H9 (cell line): ENCODE results near the gene ZDHHC9. TPM values are rescaled to one million over a fixed set of nuclear protein-coding genes. Genes with fewer than 3 reads are reported as not detected.

Source experiments
- DNase-seq: peaks from one replicate; pipeline ENCODE4 v3.0.0-alpha.2; 2017
- H2AFZ ChIP-seq: one replicate; pipeline ENCODE4 v1.6.1; 2013; ENCODE audit warnings: mild to moderate bottlenecking, low read length, control low read depth, moderate library complexity
- H2AK5ac ChIP-seq: 2 replicates; pipeline ENCODE4 v1.6.1; 2013; ENCODE audit warnings: low read length, control low read depth, mixed read lengths; ENCODE audit not compliant: insufficient read length
- H2BK120ac ChIP-seq: one replicate; pipeline ENCODE4 v1.6.1; 2013; ENCODE audit warnings: low read depth, mild to moderate bottlenecking, low read length, control low read depth, inconsistent platforms; ENCODE audit not compliant: poor library complexity, severe bottlenecking
- H2BK12ac ChIP-seq: 2 replicates; pipeline ENCODE4 v1.6.1; 2013; ENCODE audit warnings: low read length, control low read depth, mixed read lengths, low read depth; ENCODE audit not compliant: insufficient read length
- H2BK15ac ChIP-seq: 2 replicates; pipeline ENCODE4 v1.6.1; 2013; ENCODE audit warnings: low read depth, low read length, control low read depth
- H2BK20ac ChIP-seq: one replicate; pipeline ENCODE4 v1.6.1; 2013; ENCODE audit warnings: low read depth, mild to moderate bottlenecking, low read length, control low read depth, inconsistent platforms; ENCODE audit not compliant: poor library complexity, severe bottlenecking
- H2BK5ac ChIP-seq: 2 replicates; pipeline ENCODE4 v1.6.1; 2013; ENCODE audit warnings: low read length, control low read depth, mixed read lengths; ENCODE audit not compliant: insufficient read length
- H3K14ac ChIP-seq: 2 replicates; pipeline ENCODE4 v1.6.1; 2013; ENCODE audit warnings: low read length, control low read depth; ENCODE audit not compliant: insufficient read depth
- H3K18ac ChIP-seq: 2 replicates; pipeline ENCODE4 v1.6.1; 2013; ENCODE audit warnings: low read depth, mild to moderate bottlenecking, mixed read lengths, low read length, control low read depth; ENCODE audit not compliant: insufficient read length
- H3K23ac ChIP-seq: 2 replicates; pipeline ENCODE4 v1.6.1; 2013; ENCODE audit warnings: low read length, control low read depth, mixed read lengths, low read depth; ENCODE audit not compliant: insufficient read length
- H3K23me2 ChIP-seq: 2 replicates; pipeline ENCODE4 v1.6.1; 2013; ENCODE audit warnings: low read depth, mild to moderate bottlenecking, mixed read lengths, low read length, control low read depth; ENCODE audit not compliant: insufficient read length, poor library complexity, severe bottlenecking
- H3K27ac ChIP-seq: 2 replicates; pipeline ENCODE4 v1.5.1; 2013; ENCODE audit warnings: low read length, control low read depth, mixed read lengths, low read depth; ENCODE audit not compliant: insufficient read length
- H3K27me3 ChIP-seq: 2 replicates; pipeline ENCODE4 v1.6.1; 2013; ENCODE audit warnings: low read length, control low read depth, inconsistent platforms; ENCODE audit not compliant: insufficient read depth
- H3K4ac ChIP-seq: 2 replicates; pipeline ENCODE4 v1.6.1; 2013; ENCODE audit warnings: low read depth, mild to moderate bottlenecking, control low read depth, inconsistent platforms, low read length, moderate library complexity
- H3K4me1 ChIP-seq: 2 replicates; pipeline ENCODE4 v1.6.1; 2013; ENCODE audit warnings: low read length, control low read depth, inconsistent platforms; ENCODE audit not compliant: insufficient read depth
- H3K4me2 ChIP-seq: 2 replicates; pipeline ENCODE4 v1.6.1; 2013; ENCODE audit warnings: low read length, control low read depth, mixed read lengths; ENCODE audit not compliant: insufficient read length, insufficient read depth
- H3K56ac ChIP-seq: 2 replicates; pipeline ENCODE4 v1.6.1; 2013; ENCODE audit warnings: low read depth, mild to moderate bottlenecking, mixed read lengths, low read length, control low read depth; ENCODE audit not compliant: insufficient read length
- H3K79me1 ChIP-seq: 2 replicates; pipeline ENCODE4 v1.6.1; 2013; ENCODE audit warnings: low read depth, mild to moderate bottlenecking, moderate library complexity, low read length, control low read depth, inconsistent platforms; ENCODE audit not compliant: insufficient read depth, poor library complexity, severe bottlenecking
- H3K79me2 ChIP-seq: 2 replicates; pipeline ENCODE4 v1.6.1; 2013; ENCODE audit warnings: low read length, control low read depth, inconsistent platforms; ENCODE audit not compliant: insufficient read depth
- H3K9ac ChIP-seq: 2 replicates; pipeline ENCODE4 v1.6.1; 2013; ENCODE audit warnings: low read length, control low read depth, mixed read lengths; ENCODE audit not compliant: insufficient read length; ENCODE audit errors: extremely low read depth
- H3K9me3 ChIP-seq: one replicate; pipeline ENCODE4 v1.6.1; 2013; ENCODE audit warnings: low read depth, low read length, inconsistent platforms; ENCODE audit not compliant: control insufficient read depth
- H3T11ph ChIP-seq: one replicate; pipeline ENCODE4 v1.6.1; 2013; ENCODE audit warnings: mild to moderate bottlenecking, low read length, control low read depth, inconsistent platforms
- H4K20me1 ChIP-seq: one replicate; pipeline ENCODE4 v1.6.1; 2013; ENCODE audit not compliant: control insufficient read depth, insufficient read length, insufficient read depth
- H4K5ac ChIP-seq: 2 replicates; pipeline ENCODE4 v1.6.1; 2013; ENCODE audit warnings: low read depth, mild to moderate bottlenecking, mixed read lengths, low read length, control low read depth; ENCODE audit not compliant: insufficient read length
- H4K8ac ChIP-seq: replicated peaks from 2 replicates; pipeline ENCODE4 v1.6.1; 2013; ENCODE audit warnings: low read length, control low read depth, mixed read lengths, low read depth; ENCODE audit not compliant: insufficient read length
- H4K91ac ChIP-seq: 2 replicates; pipeline ENCODE4 v1.6.1; 2013; ENCODE audit warnings: low read depth, mild to moderate bottlenecking, moderate library complexity, mixed read lengths, low read length, control low read depth; ENCODE audit not compliant: insufficient read length
- H3K27ac Mint-ChIP-seq, 3 experiments: 2 replicates in 2 of 3; 3 replicates in 1 of 3; pipeline ENCODE4 v1.8.0; 2020 to 2021; ENCODE audit warnings: mixed read lengths in 3 of 3, mild to moderate bottlenecking in 1 of 3, moderate library complexity in 1 of 3
- H3K27me3 Mint-ChIP-seq: 2 replicates; pipeline ENCODE4 v1.8.0; 2021; ENCODE audit warnings: low read depth, mild to moderate bottlenecking, moderate library complexity, mixed read lengths
- H3K36me3 Mint-ChIP-seq, 3 experiments: 2 replicates in 2 of 3; 3 replicates in 1 of 3; pipeline ENCODE4 v1.8.0; 2020 to 2021; ENCODE audit warnings: low read depth in 3 of 3, mixed read lengths in 3 of 3; ENCODE audit not compliant: insufficient read depth in 1 of 3
- H3K4me1 Mint-ChIP-seq, 2 experiments: 2 replicates each; pipeline ENCODE4 v1.8.0; 2020; ENCODE audit warnings: mixed read lengths in 2 of 2
- H3K4me3 Mint-ChIP-seq, 2 experiments: 2 replicates in 1 of 2; 3 replicates in 1 of 2; pipeline ENCODE4 v1.8.0; 2020 to 2021; ENCODE audit warnings: mild to moderate bottlenecking in 2 of 2, mixed read lengths in 2 of 2, moderate library complexity in 1 of 2
- H3K9me3 Mint-ChIP-seq, 2 experiments: 2 replicates in 1 of 2; 3 replicates in 1 of 2; pipeline ENCODE4 v1.8.0; 2020; ENCODE audit warnings: mild to moderate bottlenecking in 2 of 2, mixed read lengths in 2 of 2, moderate library complexity in 1 of 2
- CTCF ChIP-seq: fragments of 200-600 bp; sonication (generic); conservative IDR thresholded peaks from 3 replicates; pipeline ENCODE4 v1.8.0; 2021; ENCODE audit warnings: antibody characterized with exemption, mild to moderate bottlenecking
- WGBS: extraction: QIAGEN DNeasy Blood & Tissue Kit; methylation state at CpG from one replicate; pipeline ENCODE4 v1.1.7; 2013; ENCODE audit warnings: missing lambda C conversion rate, low lambda C conversion rate, mixed read lengths; ENCODE audit not compliant: insufficient read length; ENCODE audit errors: extremely low coverage; 5-methylcytosine and 5-hydroxymethylcytosine counted together
- total RNA-seq: library from RNA; stranded (reverse); gene quantifications from 2 replicates; pipeline ENCODE4 v1.2.1, GENCODE V29; 2021

The ZDHHC9 gene
- total RNA-seq, 1 experiment from 2014 or later = 21.0 TPM

GRCh38 chrX:129779086-129779672 lies 64.5 kb downstream of the ZDHHC9 start:
- H4K20me1 ChIP-seq = no peaks in the 10 kb centered on the region
- no peak overlapping the region for H2BK20ac ChIP-seq
- H3K23me2 ChIP-seq = no peaks in the 10 kb centered on the region
- H2BK12ac ChIP-seq = no peak overlapping the region
- no peak overlapping the region for H3K4me3 Mint-ChIP-seq
- no peak overlapping the region for H2BK120ac ChIP-seq
- no peak overlapping the region for H2AK5ac ChIP-seq
- no peak overlapping the region for H3K27ac ChIP-seq
- no peak overlapping the region for H2BK15ac ChIP-seq
- no peak overlapping the region for H3K9ac ChIP-seq
- H3K27me3 Mint-ChIP-seq = peaks cover 16% of the 10 kb centered on the region
- H3K4me1 ChIP-seq = no peaks in the 10 kb centered on the region; the same call in 1 of the 2 replicates
- H3K36me3 Mint-ChIP-seq = no peaks in the 10 kb centered on the region; a peak in 1 of 7 replicates
- peaks cover 0 to 46% of the 10 kb centered on the region in 2 experiments; a peak in 2 of 5 replicates for H3K9me3 Mint-ChIP-seq
- H3K56ac ChIP-seq = no peak overlapping the region
- no peaks in the 10 kb centered on the region for H3K79me2 ChIP-seq
- H3K9me3 ChIP-seq = no peaks in the 10 kb centered on the region
- no peak overlapping the region for H3K27ac Mint-ChIP-seq
- H3K23ac ChIP-seq = no peak overlapping the region
- H3K27me3 ChIP-seq = no peaks in the 10 kb centered on the region
- H3K4me2 ChIP-seq = no peak overlapping the region
- H4K5ac ChIP-seq = no peak overlapping the region
- no peak overlapping the region for H3T11ph ChIP-seq
- no peak for DNase-seq
- peaks cover 4 to 8% of the 10 kb centered on the region in 2 experiments for H3K4me1 Mint-ChIP-seq
- no peak overlapping the region for H3K4ac ChIP-seq
- TF ChIP-seq CTCF = no peak
- H4K91ac ChIP-seq = no peak overlapping the region
- H3K18ac ChIP-seq = no peak overlapping the region
- H3K79me1 ChIP-seq = no peaks in the 10 kb centered on the region
- no peak overlapping the region for H3K14ac ChIP-seq
- no peak overlapping the region for H4K8ac ChIP-seq
- H2BK5ac ChIP-seq = no peak overlapping the region
- no CpG with 5 or more reads among the region's 7 CpGs for WGBS
- H2AFZ ChIP-seq = no peak overlapping the region
